ENCODE results near the gene RBM17.
A peak's percentile ranks its signal among the peaks of the same experiment; 100 is the strongest.

RBM17 gene

GRCh38 chr10:6074489-6075301, 14.1 kb upstream of the RBM17 start:
- no peaks in the 10 kb centered on the region for H3K9me2 ChIP-seq (ENCODE audit: low read depth, low read length)

DNA sequence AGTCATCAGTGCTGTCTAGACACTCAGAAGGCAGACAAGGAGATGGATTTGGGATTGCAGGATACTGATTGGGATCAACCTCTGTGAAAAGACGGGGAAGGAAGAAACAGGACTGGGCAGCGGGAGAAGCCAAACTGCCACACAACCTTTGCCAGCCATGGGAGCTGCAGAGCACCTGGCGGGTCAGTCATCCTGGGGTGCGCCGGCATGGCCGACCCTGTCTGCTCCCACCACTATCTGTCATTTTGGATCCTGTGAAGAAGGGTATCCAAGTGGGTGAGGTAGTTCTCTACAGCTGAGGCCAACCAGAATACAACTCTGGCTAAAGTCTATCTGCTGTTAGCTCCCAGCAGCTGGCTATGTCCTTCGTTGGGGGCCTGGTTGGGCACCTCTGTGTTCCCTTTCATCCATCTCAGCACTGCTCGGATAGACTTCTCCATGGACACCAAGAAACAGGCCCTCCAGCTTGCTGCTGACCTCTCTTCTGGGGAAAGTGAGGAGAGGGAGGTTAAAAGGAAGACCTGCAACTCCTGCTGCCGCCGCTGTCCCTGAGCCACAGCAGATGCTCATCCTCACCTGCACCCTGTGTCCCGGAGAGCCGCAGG, 11.7 kb upstream of the RBM17 start:
- H3K4me3 ChIP-seq (ENCODE audit: low read depth, low read length, poor library complexity, severe bottlenecking) = no peak overlapping the region
- H3F3A ChIP-seq (ENCODE audit: insufficient read depth, low read length) = no peaks in the 10 kb centered on the region
- no peaks in the 10 kb centered on the region for H3K79me2 ChIP-seq (ENCODE audit: insufficient read depth, low read length)
- TF ChIP-seq, protein P1, sequence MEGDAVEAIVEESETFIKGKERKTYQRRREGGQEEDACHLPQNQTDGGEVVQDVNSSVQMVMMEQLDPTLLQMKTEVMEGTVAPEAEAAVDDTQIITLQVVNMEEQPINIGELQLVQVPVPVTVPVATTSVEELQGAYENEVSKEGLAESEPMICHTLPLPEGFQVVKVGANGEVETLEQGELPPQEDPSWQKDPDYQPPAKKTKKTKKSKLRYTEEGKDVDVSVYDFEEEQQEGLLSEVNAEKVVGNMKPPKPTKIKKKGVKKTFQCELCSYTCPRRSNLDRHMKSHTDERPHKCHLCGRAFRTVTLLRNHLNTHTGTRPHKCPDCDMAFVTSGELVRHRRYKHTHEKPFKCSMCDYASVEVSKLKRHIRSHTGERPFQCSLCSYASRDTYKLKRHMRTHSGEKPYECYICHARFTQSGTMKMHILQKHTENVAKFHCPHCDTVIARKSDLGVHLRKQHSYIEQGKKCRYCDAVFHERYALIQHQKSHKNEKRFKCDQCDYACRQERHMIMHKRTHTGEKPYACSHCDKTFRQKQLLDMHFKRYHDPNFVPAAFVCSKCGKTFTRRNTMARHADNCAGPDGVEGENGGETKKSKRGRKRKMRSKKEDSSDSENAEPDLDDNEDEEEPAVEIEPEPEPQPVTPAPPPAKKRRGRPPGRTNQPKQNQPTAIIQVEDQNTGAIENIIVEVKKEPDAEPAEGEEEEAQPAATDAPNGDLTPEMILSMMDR (IDR thresholded peaks at IDR 0.05; ENCODE audit: low read length) = no peak
- no peak for TF ChIP-seq EZH2 (IDR thresholded peaks at IDR 0.05; ENCODE audit: borderline replicate concordance, low read length)
- peaks cover 51% of the 10 kb centered on the region for H3K4me1 ChIP-seq (ENCODE audit: insufficient read depth, low read length, severe bottlenecking)
- H3K27me3 ChIP-seq (ENCODE audit: insufficient read depth, low read length) = no peaks in the 10 kb centered on the region
- no peaks in the 10 kb centered on the region for H3K9me2 ChIP-seq (ENCODE audit: low read depth, low read length)
- H3K27ac ChIP-seq (ENCODE audit: low read depth, low read length, poor library complexity, severe bottlenecking) = no peak overlapping the region
- no peak overlapping the region for H3K9ac ChIP-seq (ENCODE audit: low read length)
- no peak overlapping the region for H3K4me2 ChIP-seq (ENCODE audit: low read length)
- H2AFZ ChIP-seq (ENCODE audit: low read length) = no peak overlapping the region
- no peaks in the 10 kb centered on the region for H3K36me3 ChIP-seq (ENCODE audit: insufficient read depth, low read length)
- H4K20me1 ChIP-seq (ENCODE audit: insufficient read depth, low read length) = no peaks in the 10 kb centered on the region
- 0 out of 2 replicates have a peak, but pooled peaks cover 5% of the 10 kb centered on the region for H3K9me3 ChIP-seq (ENCODE audit: low read length)

More at GRCh38 chr10:6074489-6075301, 14.1 kb upstream of the RBM17 start:
- H3F3A ChIP-seq (ENCODE audit: insufficient read depth, low read length) = no peaks in the 10 kb centered on the region
- TF ChIP-seq, protein P1 (IDR thresholded peaks at IDR 0.05; ENCODE audit: low read length) = no peak
- no peak for TF ChIP-seq EZH2 (IDR thresholded peaks at IDR 0.05; ENCODE audit: borderline replicate concordance, low read length)
- H3K27ac ChIP-seq (ENCODE audit: low read depth, low read length, poor library complexity, severe bottlenecking) = peak overlapping the region; percentile 52
- H3K36me3 ChIP-seq (ENCODE audit: insufficient read depth, low read length) = no peaks in the 10 kb centered on the region
- H3K9ac ChIP-seq (ENCODE audit: low read length) = peak overlapping the region; percentile 0; the same call in 1 of the 2 replicates
- peaks cover 64% of the 10 kb centered on the region for H3K4me1 ChIP-seq (ENCODE audit: insufficient read depth, low read length, severe bottlenecking)
- H3K4me3 ChIP-seq (ENCODE audit: low read depth, low read length, poor library complexity, severe bottlenecking) = no peak overlapping the region
- H3K27me3 ChIP-seq (ENCODE audit: insufficient read depth, low read length) = no peaks in the 10 kb centered on the region
- no peaks in the 10 kb centered on the region for H3K9me3 ChIP-seq (ENCODE audit: low read length)
- peak overlapping the region; percentile 2; the same call in 1 of the 2 replicates for H3K4me2 ChIP-seq (ENCODE audit: low read length)
- H4K20me1 ChIP-seq (ENCODE audit: insufficient read depth, low read length) = no peaks in the 10 kb centered on the region
- H3K79me2 ChIP-seq (ENCODE audit: insufficient read depth, low read length) = no peaks in the 10 kb centered on the region
- no peak overlapping the region for H2AFZ ChIP-seq (ENCODE audit: low read length)

DNA sequence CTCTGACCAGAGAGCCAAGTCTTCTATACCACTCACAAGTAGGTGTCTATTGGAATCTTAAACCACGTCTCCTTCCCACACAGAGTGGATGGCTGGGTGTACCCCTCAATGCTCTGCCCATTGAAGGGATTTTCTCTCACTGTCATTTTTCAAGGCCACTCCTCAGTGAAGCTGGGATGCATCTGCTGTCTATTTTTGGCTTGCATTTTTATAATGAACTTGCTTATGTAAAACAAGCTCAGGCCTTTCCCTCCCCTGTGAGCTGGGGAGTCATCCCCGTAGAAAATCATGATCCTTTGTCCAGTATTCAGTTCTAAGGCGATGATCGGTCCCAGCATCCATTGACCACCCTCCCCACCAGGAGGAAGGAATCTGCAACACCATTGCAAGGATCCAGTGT, 9.8 kb upstream of the RBM17 start:
- no peak for TF ChIP-seq EZH2 (IDR thresholded peaks at IDR 0.05; ENCODE audit: borderline replicate concordance, low read length)
- TF ChIP-seq, protein P1 (IDR thresholded peaks at IDR 0.05; ENCODE audit: low read length) = no peak
- Histone ChIP-seq H3F3A (ENCODE audit: insufficient read depth, low read length) (peaks cover 4% of the 10 kb centered on the region; the same call in 1 of the 2 replicates), H3K4me2 (ENCODE audit: low read length) (no peak overlapping the region), H3K4me1 (ENCODE audit: insufficient read depth, low read length, severe bottlenecking) (peaks cover 54% of the 10 kb centered on the region), H4K20me1 (ENCODE audit: insufficient read depth, low read length) (no peaks in the 10 kb centered on the region), H3K9me2 (ENCODE audit: low read depth, low read length) (no peaks in the 10 kb centered on the region), H3K4me3 (ENCODE audit: low read depth, low read length, poor library complexity, severe bottlenecking) (no peak overlapping the region), H3K36me3 (ENCODE audit: insufficient read depth, low read length) (no peaks in the 10 kb centered on the region), H2AFZ (ENCODE audit: low read length) (no peak overlapping the region), H3K79me2 (ENCODE audit: insufficient read depth, low read length) (no peaks in the 10 kb centered on the region), H3K27ac (ENCODE audit: low read depth, low read length, poor library complexity, severe bottlenecking) (no peak overlapping the region), H3K27me3 (ENCODE audit: insufficient read depth, low read length) (no peaks in the 10 kb centered on the region), H3K9ac (ENCODE audit: low read length) (no peak overlapping the region), H3K9me3 (ENCODE audit: low read length) (0 out of 2 replicates have a peak, but pooled peaks cover 5% of the 10 kb centered on the region)

Data from OCI-LY1 (cell line).